Measurements from ENCODE around the gene JMJD8. TPM values are rescaled to one million over a fixed set of nuclear protein-coding genes. Genes with fewer than 3 reads are reported as not detected.

The JMJD8 gene
- total and polyA plus RNA-seq, 10 of the 15 experiments (the other 5 are each of a cell fraction or from before 2014, with no cell fraction given) = 1.00 to 50.4 (median 30.7) TPM

- TF ChIP-seq ZBTB33 (IDR thresholded peaks at IDR 0.05) (peak; percentile 81; the same call in 1 of the 2 replicates), KDM1A (IDR thresholded peaks at IDR 0.05; ENCODE audit: borderline replicate concordance) (no peak), ZSCAN29 (IDR thresholded peaks at IDR 0.05) (peak; percentile 84), RAD51 (IDR thresholded peaks at IDR 0.05) (no peak), HDAC2 (IDR thresholded peaks at IDR 0.05) (no peak), PAX8 (IDR thresholded peaks at IDR 0.05) (no peak), TARDBP (IDR thresholded peaks at IDR 0.05; ENCODE audit: borderline replicate concordance) (0 out of 2 replicates have a peak, but pooled peaks have one; percentile 70), ZNF207 (IDR thresholded peaks at IDR 0.05; ENCODE audit: borderline replicate concordance) (peak; percentile 96), IRF5 (IDR thresholded peaks at IDR 0.05; ENCODE audit: borderline replicate concordance) (no peak), MLLT1 (IDR thresholded peaks at IDR 0.05) (0 out of 2 replicates have a peak, but pooled peaks have one; percentile 53), NR2C2 (IDR thresholded peaks at IDR 0.05; ENCODE audit: borderline replicate concordance, control insufficient read depth, insufficient read length, low read depth) (no peak), HSF1 (IDR thresholded peaks at IDR 0.05; ENCODE audit: low read depth, low read length) (peak; percentile 63; the same call in 1 of the 2 replicates), NR2C1 (IDR thresholded peaks at IDR 0.05) (peak; percentile 86), CBFB (IDR thresholded peaks at IDR 0.05; ENCODE audit: low read depth) (no peak), BMI1 (IDR thresholded peaks at IDR 0.05; ENCODE audit: borderline replicate concordance) (no peak), ZNF217 (IDR thresholded peaks at IDR 0.05) (0 out of 2 replicates have a peak, but pooled peaks have one; percentile 48), LARP7 (IDR thresholded peaks at IDR 0.05) (peak; percentile 93), MYC (IDR thresholded peaks at IDR 0.05; ENCODE audit: insufficient read depth, insufficient read length, insufficient replicate concordance, low read length, severe bottlenecking) (peak; percentile 31), EP300 (IDR thresholded peaks at IDR 0.05; ENCODE audit: borderline replicate concordance in 1 of 2, control insufficient read depth in 1 of 2, low read depth in 2 of 2, low read length in 2 of 2) (no peak; a peak in 1 of 4 replicates), CREM (IDR thresholded peaks at IDR 0.05; ENCODE audit: low read depth) (no peak), IKZF1 (conservative IDR thresholded peaks at IDR 0.05) (peak; percentile 93), KAT2A (conservative IDR thresholded peaks at IDR 0.05; ENCODE audit: control insufficient read depth, low read depth, low read length) (no peak), KLF5 (IDR thresholded peaks at IDR 0.05; ENCODE audit: partially characterized antibody) (peak; percentile 87)
Measured at GRCh38 chr16:667780-668518, 16.2 kb downstream of the JMJD8 start, which contains the start of gene RHOT2 (continued).
